Measurements from ENCODE around the gene BTN3A1.
"Not testable (repeated sequence)": the region's sequence is repeated elsewhere in the genome, so short reads cannot be mapped to it uniquely, and the experiment has no call there.

DNA sequence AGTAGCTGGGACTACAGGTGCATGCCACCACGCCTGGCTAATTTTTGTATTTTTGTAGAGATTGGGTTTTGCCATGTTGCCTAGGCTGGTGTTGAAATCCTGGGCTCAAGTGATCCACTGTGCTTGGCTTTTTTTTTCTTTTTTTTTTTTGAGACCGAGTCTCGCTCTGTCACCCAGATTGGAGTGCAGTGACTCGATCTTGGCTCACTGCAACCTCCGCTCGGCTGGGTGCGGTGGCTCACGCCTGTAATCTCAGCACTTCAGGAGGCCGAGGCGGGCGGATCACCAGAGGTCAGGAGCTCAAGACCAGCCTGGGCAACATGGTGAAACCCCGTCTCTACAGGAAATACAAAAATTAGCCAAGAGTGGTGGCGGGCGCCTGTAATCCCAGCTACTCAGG lies 44.5 kb upstream of the BTN3A1 start:
- TF ChIP-seq ZNF766 (CRISPR knock-in tag; IDR thresholded peaks at IDR 0.05; ENCODE audit: borderline replicate concordance); NFIC (IDR thresholded peaks at IDR 0.05; ENCODE audit: low read length); EED (CRISPR knock-in tag; IDR thresholded peaks at IDR 0.05); TARDBP (CRISPR knock-in tag; IDR thresholded peaks at IDR 0.05): not testable (repeated sequence)
- TF ChIP-seq, protein P1, sequence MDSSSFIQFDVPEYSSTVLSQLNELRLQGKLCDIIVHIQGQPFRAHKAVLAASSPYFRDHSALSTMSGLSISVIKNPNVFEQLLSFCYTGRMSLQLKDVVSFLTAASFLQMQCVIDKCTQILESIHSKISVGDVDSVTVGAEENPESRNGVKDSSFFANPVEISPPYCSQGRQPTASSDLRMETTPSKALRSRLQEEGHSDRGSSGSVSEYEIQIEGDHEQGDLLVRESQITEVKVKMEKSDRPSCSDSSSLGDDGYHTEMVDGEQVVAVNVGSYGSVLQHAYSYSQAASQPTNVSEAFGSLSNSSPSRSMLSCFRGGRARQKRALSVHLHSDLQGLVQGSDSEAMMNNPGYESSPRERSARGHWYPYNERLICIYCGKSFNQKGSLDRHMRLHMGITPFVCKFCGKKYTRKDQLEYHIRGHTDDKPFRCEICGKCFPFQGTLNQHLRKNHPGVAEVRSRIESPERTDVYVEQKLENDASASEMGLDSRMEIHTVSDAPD (CRISPR knock-in tag; IDR thresholded peaks at IDR 0.05): not testable (repeated sequence)
- TF ChIP-seq, protein P2, sequence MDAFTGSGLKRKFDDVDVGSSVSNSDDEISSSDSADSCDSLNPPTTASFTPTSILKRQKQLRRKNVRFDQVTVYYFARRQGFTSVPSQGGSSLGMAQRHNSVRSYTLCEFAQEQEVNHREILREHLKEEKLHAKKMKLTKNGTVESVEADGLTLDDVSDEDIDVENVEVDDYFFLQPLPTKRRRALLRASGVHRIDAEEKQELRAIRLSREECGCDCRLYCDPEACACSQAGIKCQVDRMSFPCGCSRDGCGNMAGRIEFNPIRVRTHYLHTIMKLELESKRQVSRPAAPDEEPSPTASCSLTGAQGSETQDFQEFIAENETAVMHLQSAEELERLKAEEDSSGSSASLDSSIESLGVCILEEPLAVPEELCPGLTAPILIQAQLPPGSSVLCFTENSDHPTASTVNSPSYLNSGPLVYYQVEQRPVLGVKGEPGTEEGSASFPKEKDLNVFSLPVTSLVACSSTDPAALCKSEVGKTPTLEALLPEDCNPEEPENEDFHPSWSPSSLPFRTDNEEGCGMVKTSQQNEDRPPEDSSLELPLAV (CRISPR knock-in tag; conservative IDR thresholded peaks at IDR 0.05; ENCODE audit: low read depth): not testable (repeated sequence)
